ENCODE measurements around the gene GALNT18.

GRCh38 chr11:11320825-11321224 lies 301.0 kb downstream of the GALNT18 start:
- TF ChIP-seq CTCF (IDR thresholded peaks at IDR 0.05; ENCODE audit: low read length), result no peak
- TF ChIP-seq EZH2 (optimal IDR thresholded peaks at IDR 0.05; ENCODE audit: low read depth, low read length), result no peak
- TF ChIP-seq EZH2phosphoT487 (IDR thresholded peaks at IDR 0.05; ENCODE audit: low read length), result no peak
